DOHH2 (cell line): Measurements from ENCODE around the gene PRKN.

Source experiments
- H3F3A ChIP-seq: fragments of 200-600 bp; sonication (generic), shearing (Covaris generic); 2 replicates; pipeline ENCODE4 v1.6.0; 2016; ENCODE audit warnings: antibody characterized with exemption, mild to moderate bottlenecking; ENCODE audit not compliant: control insufficient read depth, insufficient read depth
- H3K27ac ChIP-seq: fragments of 200-600 bp; sonication (generic); 2 replicates; pipeline ENCODE4 v1.5.1; 2014; ENCODE audit warnings: low read depth, mild to moderate bottlenecking, low read length, moderate library complexity
- H3K27me3 ChIP-seq: fragments of 200-600 bp; sonication (generic); 2 replicates; pipeline ENCODE4 v1.6.1; 2014; ENCODE audit warnings: mild to moderate bottlenecking, low read length, mixed read lengths; ENCODE audit not compliant: control insufficient read depth
- H3K36me3 ChIP-seq: fragments of 200-600 bp; sonication (generic); 2 replicates; pipeline ENCODE4 v1.6.1; 2014; ENCODE audit warnings: mild to moderate bottlenecking, low read length, moderate library complexity, mixed read lengths; ENCODE audit not compliant: control insufficient read depth
- H3K4me1 ChIP-seq: fragments of 200-600 bp; sonication (generic); 2 replicates; pipeline ENCODE4 v1.6.1; 2014; ENCODE audit warnings: mild to moderate bottlenecking, low read length, mixed read lengths; ENCODE audit not compliant: control insufficient read depth
- H3K4me2 ChIP-seq: fragments of 200-600 bp; sonication (generic); 2 replicates; pipeline ENCODE4 v1.6.0; 2014; ENCODE audit warnings: mild to moderate bottlenecking, low read length, moderate library complexity
- H3K4me3 ChIP-seq: fragments of 200-600 bp; sonication (generic); 2 replicates; pipeline ENCODE4 v1.5.1; 2014; ENCODE audit warnings: mild to moderate bottlenecking, low read length, mixed read lengths
- H3K79me2 ChIP-seq: fragments of 200-600 bp; sonication (generic); 2 replicates; pipeline ENCODE4 v1.6.1; 2014; ENCODE audit warnings: mild to moderate bottlenecking, low read length, mixed read lengths; ENCODE audit not compliant: control insufficient read depth
- H3K9me2 ChIP-seq: fragments of 200-600 bp; sonication (generic); replicated peaks from 2 replicates; pipeline ENCODE4 v1.6.1; 2014; ENCODE audit warnings: mild to moderate bottlenecking, low read length, mixed read lengths; ENCODE audit not compliant: control insufficient read depth
- H3K9me3 ChIP-seq: fragments of 200-600 bp; sonication (generic); 2 replicates; pipeline ENCODE4 v1.6.1; 2014; ENCODE audit warnings: antibody characterized with exemption, low read length, mixed read lengths; ENCODE audit not compliant: control insufficient read depth, insufficient read depth
- H4K20me1 ChIP-seq: fragments of 200-600 bp; sonication (generic); 2 replicates; pipeline ENCODE4 v1.6.0; 2014; ENCODE audit warnings: low read depth, mild to moderate bottlenecking, antibody characterized with exemption, low read length, moderate library complexity; ENCODE audit not compliant: control insufficient read depth, insufficient read depth
- CTCF ChIP-seq: fragments of 200-600 bp; sonication (generic); IDR thresholded peaks from one replicate; pipeline ENCODE4 v1.5.1; 2014; ENCODE audit warnings: antibody characterized with exemption, mild to moderate bottlenecking, low read depth, low read length; ENCODE audit not compliant: poor library complexity, severe bottlenecking
- EZH2phosphoT487 ChIP-seq: fragments of 200-600 bp; sonication (generic); IDR thresholded peaks from 2 replicates; pipeline ENCODE4 v1.6.1; 2017; ENCODE audit warnings: borderline replicate concordance, mild to moderate bottlenecking, antibody characterized with exemption, low read length, moderate library complexity, mixed read lengths

The PRKN gene

DNA sequence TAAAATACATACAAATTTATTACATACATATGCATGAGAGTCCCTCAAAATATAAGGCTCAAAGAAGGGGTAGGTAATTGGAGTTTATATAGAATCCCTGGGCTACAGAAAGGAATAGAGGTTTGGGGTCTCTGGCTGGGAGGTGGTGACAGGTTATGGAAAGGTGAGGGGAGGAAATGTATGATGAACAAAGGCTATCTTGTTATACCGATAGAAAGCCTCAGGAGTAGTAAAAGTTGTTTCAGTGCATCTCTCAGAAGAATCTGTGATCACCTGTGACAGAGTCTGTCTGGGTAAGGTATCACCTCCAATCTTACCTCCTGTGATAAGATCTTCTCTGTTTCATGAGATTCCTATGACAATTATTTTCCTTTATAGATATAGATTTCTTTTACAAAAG is 1200.8 kb downstream of the PRKN start:
- H3K27ac ChIP-seq: no peak overlapping the region
- no peaks in the 10 kb centered on the region for H3K4me1 ChIP-seq
- no peaks in the 10 kb centered on the region for H3K36me3 ChIP-seq
- no peaks in the 10 kb centered on the region for H3K9me3 ChIP-seq
- H4K20me1 ChIP-seq: no peaks in the 10 kb centered on the region
- no peaks in the 10 kb centered on the region for H3K79me2 ChIP-seq
- no peaks in the 10 kb centered on the region for H3K9me2 ChIP-seq
- H3K4me3 ChIP-seq: no peak overlapping the region
- no peaks in the 10 kb centered on the region for H3F3A ChIP-seq
- TF ChIP-seq CTCF (no peak), EZH2phosphoT487 (no peak)
- H3K27me3 ChIP-seq: no peaks in the 10 kb centered on the region
- no peak overlapping the region for H3K4me2 ChIP-seq

GRCh38 chr6:161523362-161523761 is 1204.2 kb downstream of the PRKN start:
- no peaks in the 10 kb centered on the region for H4K20me1 ChIP-seq
- H3K4me3 ChIP-seq: no peak overlapping the region
- H3K27me3 ChIP-seq: no peaks in the 10 kb centered on the region
- H3K27ac ChIP-seq: no peak overlapping the region
- H3K9me3 ChIP-seq: no peaks in the 10 kb centered on the region
- no peak overlapping the region for H3K4me2 ChIP-seq
- no peaks in the 10 kb centered on the region for H3K4me1 ChIP-seq
- no peaks in the 10 kb centered on the region for H3K36me3 ChIP-seq
- H3K9me2 ChIP-seq: no peaks in the 10 kb centered on the region
- H3F3A ChIP-seq: no peaks in the 10 kb centered on the region
- TF ChIP-seq EZH2phosphoT487: no peak
- no peak for TF ChIP-seq CTCF
- no peaks in the 10 kb centered on the region for H3K79me2 ChIP-seq

GRCh38 chr6:161522276-161522675 is 1205.3 kb downstream of the PRKN start:
- Histone ChIP-seq H3K4me2 (no peak overlapping the region), H3K4me1 (no peaks in the 10 kb centered on the region), H3F3A (no peaks in the 10 kb centered on the region), H3K27ac (no peak overlapping the region), H4K20me1 (no peaks in the 10 kb centered on the region), H3K27me3 (no peaks in the 10 kb centered on the region), H3K9me3 (no peaks in the 10 kb centered on the region), H3K9me2 (no peaks in the 10 kb centered on the region), H3K79me2 (no peaks in the 10 kb centered on the region), H3K36me3 (no peaks in the 10 kb centered on the region), H3K4me3 (no peak overlapping the region)
- TF ChIP-seq EZH2phosphoT487: no peak
- TF ChIP-seq CTCF: no peak
